ENCODE data around the gene POLR2B.

DNA sequence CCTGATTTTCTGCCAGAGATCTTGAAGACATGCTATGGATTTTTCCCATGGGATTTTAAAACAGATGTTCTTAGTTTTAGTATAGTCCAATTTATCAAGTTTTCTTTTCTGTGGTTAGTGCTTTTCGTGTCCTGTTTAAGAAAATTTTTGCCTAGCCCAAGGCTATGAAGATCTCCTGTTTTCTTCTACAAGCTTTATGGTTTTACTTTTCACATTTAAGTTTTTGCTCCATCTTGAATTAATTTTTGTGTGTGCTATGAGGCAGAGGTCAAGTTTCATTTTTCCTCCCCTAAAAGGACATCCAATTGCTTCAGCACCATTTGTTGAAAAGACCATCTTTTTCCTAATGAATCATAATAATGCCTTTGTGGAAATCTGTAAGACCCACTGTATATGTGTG is 65.6 kb downstream of the POLR2B start:
- TF ChIP-seq, protein P1, sequence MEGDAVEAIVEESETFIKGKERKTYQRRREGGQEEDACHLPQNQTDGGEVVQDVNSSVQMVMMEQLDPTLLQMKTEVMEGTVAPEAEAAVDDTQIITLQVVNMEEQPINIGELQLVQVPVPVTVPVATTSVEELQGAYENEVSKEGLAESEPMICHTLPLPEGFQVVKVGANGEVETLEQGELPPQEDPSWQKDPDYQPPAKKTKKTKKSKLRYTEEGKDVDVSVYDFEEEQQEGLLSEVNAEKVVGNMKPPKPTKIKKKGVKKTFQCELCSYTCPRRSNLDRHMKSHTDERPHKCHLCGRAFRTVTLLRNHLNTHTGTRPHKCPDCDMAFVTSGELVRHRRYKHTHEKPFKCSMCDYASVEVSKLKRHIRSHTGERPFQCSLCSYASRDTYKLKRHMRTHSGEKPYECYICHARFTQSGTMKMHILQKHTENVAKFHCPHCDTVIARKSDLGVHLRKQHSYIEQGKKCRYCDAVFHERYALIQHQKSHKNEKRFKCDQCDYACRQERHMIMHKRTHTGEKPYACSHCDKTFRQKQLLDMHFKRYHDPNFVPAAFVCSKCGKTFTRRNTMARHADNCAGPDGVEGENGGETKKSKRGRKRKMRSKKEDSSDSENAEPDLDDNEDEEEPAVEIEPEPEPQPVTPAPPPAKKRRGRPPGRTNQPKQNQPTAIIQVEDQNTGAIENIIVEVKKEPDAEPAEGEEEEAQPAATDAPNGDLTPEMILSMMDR (IDR thresholded peaks at IDR 0.05), result no peak
- no peak for TF ChIP-seq EZH2phosphoT487 (IDR thresholded peaks at IDR 0.05)
- TF ChIP-seq EZH2 (IDR thresholded peaks at IDR 0.05), result no peak

Measured in neural progenitor cell (in vitro differentiated cells).